HG03520 (cell line): Measurements from ENCODE around the gene PDE10A.

Experiments used
- ATAC-seq: cut with Tn5 transposase; IDR thresholded peaks from one replicate; pipeline ENCODE4 v1.9.1; 2021; ENCODE audit warnings: mild to moderate bottlenecking, moderate library complexity; ENCODE audit not compliant: unreplicated experiment

Gene PDE10A

DNA sequence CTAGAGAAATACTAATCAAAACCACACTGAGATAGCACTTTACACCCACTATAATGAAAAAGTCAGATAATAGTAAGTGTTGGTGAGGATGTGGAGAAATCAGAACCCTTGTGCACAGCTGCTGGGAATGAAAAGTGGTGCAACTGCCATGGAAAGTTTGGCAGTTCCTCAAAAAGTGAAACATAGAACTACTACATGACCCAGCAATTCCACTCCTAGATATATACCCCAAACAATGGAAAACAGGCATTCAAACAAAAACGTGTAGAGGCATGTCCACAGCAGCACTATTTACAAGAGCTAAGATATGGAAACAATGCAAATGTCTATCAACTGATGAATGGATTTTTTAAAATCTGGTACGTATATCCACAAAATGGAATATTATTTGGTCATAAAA lies 236.1 kb downstream of the PDE10A start:
- ATAC-seq: no peak

DNA sequence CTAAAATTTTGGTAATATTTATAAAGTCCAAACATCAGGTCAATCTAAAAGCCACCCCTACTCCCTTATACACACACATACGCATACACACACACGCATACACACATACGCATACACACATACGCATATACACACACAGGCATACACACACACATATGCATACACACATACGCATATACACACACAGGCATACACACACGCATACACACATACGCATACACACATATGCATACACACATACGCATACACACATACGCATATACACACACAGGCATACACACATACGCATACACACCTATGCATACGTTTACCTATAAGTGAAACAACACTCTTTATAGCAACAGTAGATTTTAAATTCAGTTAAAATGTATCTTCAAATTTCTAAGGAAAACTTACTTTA lies 240.8 kb downstream of the PDE10A start:
- ATAC-seq: no peak

DNA sequence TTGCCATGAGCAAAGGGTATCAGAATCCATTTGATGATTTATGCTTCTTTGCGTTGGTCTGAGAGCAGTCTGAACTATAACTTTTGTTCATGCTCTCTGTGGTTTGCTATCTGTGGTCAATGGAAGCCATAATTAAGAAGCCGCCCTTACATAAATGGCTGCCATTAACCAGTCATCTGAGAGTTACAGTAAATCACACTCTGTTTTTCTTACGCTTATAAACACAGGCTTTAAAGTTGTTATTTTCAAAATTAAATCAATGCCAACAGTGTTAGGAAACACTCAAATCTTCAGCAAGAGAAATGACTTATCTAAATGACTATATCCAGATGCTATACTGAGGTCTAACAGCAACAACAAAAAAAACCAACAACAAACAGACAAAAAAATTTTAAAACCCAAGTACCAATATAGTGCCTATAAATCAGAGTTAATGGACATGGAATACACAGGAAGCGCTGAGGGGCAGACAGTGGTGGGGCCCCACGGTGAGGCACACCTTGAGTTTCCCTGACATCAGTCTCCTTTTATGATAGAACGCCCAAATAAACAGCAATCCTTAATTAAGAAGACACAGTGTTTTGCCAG lies 245.7 kb downstream of the PDE10A start:
- ATAC-seq: no peak

DNA sequence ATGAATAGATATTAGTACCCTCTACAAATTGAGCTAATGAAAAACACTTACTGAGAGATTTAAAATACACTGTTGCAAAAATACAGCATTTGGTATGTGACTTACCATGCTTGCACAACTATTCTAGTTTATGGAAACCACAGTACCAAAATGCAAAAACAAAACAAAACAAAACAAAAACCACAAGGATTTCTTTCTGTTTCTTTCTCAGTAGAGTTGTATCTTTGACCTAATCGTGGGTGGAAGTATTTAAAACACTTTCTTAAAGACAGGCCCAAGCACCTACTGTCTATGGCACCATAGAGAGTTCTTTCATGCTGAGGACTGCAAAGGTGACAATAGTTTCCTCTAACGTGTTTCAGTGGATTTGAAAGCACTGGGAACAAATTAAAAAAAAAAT lies 258.3 kb downstream of the PDE10A start:
- no peak for ATAC-seq

DNA sequence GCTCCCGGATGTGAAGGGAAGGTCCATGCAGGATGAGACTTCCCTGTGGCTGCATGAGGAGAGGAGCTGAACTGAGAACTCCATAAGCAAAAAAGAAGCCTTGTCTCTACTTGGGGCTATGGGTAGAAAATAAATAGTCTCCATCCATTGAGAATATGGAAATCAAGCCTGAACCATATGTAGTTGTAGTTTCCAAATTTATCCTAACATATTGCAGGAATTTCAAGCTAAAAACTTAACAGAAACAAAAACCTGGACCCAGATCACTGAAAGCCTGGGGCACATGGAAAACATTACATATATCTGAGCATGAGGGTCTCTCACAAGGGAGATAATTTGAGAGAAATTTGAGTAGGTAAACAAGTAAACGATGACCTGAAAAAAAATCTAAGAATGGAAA lies 258.7 kb downstream of the PDE10A start:
- ATAC-seq: no peak

DNA sequence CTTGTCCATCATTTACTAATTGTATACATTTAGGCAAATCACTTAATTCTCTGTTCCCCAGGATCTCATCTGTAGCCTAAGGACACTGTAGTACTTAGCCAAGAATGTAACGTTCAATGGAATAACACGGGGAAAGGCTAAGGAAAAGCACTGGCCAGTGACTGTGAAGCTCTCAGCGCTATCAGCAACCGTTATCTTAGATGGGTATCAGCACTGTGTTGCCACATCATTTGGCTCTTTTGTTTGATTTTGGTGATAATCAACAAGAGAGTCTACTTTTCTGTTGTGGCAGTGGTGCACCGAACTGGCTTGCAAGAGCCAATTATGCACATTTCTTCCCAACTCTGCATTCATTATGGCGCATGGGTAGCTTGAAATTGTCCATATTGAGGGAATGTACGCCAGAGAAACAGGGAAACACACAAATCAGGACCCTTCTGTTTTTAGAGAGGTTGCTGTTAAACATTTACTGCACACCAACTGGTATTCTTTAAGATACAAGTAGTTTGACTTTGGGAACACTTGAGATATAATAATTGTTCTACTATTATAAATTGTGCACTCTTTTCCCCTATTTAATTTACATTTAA lies 259.9 kb downstream of the PDE10A start:
- no peak for ATAC-seq

DNA sequence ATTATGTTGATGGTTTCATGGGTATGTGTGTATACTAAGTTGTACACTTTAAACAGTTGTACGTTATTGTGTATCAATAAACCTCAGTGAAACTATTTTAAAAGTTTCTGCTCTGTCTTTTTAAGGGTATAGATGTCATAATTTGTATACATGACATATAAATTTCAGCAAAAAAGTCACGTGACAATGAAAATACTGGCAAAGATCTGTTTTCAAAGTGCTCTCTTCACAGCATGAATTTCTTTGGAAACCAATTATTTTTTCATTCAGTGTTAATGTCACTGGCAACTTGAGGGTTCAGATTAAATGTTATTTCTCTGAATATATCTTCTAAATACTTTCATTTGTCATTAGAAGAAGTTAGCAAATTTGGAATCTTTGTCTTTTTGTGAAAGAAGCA lies 261.9 kb downstream of the PDE10A start:
- ATAC-seq: no peak

DNA sequence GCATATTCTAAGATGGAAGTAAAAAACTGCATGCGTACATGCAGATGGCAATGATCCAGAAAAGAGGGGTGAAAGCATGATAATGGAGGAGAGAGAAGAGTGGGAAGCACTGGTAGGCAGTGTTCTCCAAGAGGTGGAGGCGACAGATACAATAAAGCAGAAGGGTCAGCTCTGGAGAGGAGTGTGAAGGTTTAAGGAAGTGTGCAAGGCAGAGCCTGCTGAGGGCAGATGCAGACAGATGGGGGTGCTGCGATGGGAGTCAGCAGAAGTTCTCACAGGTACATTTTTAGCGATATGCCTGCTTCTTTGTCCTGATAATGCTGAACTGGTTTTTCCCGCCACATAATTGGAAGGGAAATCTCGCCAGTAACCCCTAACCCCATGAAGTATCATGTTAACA lies 272.6 kb downstream of the PDE10A start:
- ATAC-seq: no peak

DNA sequence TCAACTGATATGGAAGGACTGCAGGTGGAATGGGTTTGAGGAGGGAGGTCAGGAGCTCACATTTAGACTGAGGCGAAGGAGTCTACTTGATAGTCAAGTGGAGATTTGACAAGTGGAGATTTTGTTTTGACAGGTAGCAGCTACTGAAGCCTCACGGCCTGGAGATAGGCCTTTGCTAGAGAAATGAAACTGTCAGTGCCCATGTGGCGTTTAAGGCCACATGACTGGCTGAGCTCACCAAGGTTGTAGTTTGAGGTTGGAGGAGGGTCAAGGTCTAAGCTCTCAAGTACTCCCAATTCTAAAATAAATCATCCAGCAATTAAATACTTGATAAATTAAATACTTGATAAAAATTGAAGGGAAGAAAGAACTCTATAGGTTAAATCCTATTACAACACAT lies 273.5 kb downstream of the PDE10A start:
- ATAC-seq: no peak

DNA sequence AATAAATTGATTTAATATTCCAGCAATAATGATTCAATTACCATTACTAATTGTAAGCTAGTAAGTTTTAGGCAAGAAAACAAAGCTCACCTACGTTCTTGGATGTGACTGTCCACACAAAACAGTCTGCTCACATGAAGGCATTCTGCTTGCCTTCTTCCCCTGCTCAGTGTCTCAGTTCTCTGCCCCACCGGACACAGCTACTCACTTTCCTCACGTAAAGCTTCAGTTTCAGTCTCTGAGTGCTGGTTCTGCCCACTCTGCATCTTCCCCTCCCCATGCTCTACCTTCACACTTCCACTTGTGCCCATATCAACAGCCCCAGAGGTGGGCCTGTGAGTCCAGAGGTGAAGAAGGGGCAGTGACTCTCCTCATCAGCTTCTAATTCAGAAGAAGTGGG lies 279.7 kb downstream of the PDE10A start:
- ATAC-seq: no peak

DNA sequence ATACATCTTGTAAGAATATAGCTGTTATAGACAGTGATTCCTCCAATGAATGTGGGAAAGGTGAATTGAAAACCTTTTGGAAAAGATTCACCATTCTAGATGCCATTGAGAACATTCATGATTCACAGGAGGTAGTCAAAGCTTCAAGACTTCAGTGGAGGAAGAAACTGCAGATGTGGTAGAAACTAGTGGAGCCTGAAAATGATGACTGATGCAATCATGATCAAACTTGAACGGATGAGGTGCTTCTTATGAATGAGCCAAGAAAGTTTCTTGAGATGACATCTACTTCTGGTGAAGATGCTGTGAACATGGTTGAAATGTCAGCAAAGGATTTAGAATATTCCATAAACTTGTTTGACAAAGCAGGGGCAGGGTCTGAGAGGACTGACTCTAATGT lies 286.9 kb downstream of the PDE10A start:
- no peak for ATAC-seq

DNA sequence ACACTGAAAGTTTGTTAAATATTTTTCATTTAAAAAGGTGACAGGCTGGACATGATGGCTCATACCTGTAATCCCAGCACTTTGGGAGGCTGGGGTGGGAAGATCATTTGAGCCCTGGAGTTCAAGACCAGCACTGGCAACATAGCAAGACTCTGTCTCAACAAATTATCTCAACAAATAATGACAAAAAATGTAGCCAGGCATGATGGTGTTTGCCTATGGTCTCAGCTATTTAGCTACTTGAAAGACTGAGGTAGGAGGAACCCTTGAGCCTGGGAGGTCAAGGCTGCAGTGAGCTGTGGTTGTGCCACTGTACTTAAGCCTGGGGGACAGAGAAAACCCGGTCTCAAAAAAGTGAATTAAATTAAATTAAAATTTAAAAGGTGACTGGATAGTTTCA lies 297.7 kb downstream of the PDE10A start:
- ATAC-seq: no peak

DNA sequence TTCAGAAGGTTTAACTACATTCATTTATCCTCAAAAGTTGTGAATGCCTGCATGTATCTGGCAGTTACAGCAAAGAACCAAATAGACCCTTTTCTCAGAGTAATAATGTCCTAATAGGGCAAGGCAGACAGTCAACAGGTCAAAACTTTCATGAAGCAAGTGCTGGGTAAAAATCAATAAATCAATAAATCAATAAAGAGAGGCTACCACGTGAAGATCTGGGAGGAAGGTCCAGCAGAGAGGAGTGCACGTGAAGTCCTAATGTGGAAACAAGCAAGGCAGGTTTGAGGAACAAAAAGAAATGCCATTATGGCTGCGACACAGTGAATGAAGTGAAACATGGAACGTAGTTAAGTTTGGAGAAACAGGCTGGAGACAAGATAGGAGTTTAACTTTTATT lies 317.3 kb downstream of the PDE10A start:
- ATAC-seq: no peak

DNA sequence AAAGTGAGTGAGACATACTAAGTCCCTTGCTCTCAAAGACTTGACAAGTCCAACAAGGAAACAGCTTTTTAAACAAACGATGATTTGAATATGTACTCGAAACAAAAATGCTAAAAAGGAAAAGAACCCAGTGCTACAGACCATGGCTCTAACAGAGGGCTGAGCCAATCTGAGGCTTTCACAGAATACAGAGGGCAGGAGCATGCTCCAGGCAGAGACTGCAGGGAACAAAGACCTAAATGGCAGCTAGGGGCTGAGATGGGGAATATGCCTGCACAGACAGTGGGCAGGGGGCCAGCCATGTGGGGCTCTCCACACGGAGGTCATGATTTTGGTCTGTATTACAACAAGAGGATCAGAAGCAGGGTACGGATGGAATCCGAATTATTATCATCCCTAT lies 322.5 kb downstream of the PDE10A start:
- ATAC-seq: no peak

DNA sequence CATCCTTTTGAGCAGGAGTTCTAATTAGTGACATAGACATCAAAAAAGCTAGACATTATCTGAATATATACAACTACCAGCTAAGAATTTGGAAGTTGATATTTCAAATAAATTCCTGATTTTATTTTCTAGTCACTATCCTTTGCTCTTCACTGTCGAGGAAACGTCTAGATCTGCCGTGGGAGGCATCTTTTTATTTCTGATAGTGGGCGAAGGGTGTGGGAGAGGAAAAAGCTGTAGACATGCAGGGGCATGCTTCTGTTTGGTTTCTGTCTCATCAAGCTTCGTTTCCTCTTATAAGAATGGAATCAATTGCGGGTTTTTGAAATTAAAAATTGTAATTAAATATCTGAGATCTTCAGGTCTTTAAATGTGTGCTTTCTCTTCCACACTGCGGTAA lies 337.4 kb downstream of the PDE10A start:
- no peak for ATAC-seq

DNA sequence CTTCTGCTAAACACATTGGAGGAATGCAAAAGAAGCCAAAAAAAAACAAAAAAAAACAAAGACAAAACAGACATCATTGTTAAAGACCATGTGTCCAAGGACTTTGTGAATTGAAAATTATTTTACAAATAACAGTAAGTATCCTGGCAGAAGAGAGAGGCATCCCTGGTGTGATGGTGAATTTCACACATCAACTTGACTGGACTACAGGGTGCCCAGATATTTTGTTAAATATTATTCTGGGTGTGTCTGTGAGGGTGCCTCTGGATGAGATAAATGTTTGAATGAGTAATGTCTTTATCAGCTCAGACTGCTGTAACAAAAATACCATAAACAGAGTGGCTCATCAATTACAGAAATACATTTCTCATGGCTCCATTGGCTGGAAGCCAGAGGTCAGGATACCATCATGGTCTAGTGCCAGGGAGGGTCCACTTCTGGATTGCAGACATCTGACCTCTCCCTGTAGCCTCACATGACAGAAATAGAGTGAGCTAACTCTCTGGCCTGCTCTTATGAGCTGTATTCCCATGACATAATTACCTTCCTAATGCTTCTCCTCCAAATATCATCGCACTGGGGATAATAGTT lies 341.4 kb downstream of the PDE10A start:
- ATAC-seq: no peak

DNA sequence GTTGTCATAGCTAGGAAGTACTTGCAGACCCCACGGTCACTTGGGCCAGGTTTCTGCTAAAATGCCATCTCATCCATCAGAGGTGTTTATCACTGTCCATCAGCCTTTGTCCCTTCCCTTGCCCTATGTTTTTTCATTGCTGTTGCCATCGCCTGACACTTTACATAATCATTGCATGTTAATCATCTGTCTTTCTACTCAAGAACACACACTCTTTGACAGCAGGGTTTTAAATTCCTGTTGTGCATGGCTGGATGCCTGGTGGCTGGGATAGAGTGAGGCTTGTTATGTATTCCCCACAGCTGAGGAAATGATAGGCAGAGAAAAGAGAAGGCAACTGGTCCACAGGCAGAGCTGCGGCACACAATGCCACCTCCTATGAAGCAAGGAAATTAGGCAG lies 341.9 kb downstream of the PDE10A start:
- ATAC-seq: no peak

DNA sequence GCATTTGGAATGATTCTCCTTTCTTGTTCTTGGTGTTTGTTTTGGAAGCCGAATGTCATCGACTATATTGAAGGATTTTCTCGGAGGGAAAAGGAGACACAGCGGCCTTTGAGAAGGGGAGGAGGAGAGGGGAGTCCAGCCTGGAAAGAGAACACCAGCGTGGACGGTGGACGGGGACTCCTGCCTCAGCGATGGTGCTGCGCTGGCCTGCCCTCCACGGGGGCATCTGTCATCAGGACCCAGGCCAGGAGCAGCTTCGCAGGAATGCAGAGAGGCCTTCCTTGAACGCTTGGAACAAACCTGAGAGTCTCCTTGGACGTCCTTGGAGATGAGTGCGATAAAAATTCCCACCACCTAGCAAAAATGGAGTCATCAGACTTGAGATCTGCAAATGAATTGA lies 345.3 kb downstream of the PDE10A start:
- ATAC-seq: no peak

DNA sequence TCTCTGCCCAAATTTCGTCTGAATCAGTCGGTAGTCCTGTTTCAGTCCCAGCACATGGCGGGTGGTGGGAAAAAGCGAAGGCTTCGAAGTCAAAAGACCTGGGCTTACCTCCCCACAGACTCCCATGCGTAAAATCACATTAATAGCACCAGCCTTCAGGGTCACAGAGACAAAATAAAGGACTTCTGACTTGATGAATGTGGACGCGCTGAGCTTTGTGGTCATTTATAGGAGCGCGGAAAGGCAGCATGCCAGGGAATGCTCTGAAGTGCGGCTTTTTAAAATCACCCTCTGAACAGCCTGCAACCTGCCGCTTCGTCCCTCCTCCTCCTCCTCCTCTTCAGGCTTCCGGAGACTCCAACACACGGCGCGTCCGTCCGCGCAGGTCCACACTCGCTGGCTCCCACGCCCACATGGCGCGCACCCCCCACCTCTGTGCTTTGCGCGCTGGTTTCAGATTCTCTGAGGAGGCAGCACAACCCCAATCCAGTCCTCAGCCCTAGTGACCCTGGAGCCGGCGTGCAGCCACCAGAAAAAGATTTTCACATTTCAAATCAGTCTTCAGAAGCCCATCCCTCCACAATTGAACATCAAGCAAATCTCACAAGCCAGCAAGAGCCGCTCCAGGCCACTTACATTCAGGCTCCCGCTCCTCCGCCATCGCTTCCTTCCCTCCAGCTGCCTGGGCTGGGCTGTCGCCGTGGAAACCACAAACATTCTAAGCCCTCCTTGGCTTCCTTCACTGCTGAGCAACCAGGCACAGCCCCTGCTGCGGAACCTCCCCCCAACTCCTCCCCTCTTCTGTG lies 353.9 kb downstream of the PDE10A start, which contains the start of gene C6orf118:
C6orf118 (minus strand) TSS at position 680 of the 806 bp plus-strand sequence; CDS start at position 661, 19 bp downstream.
- ATAC-seq: no peak

DNA sequence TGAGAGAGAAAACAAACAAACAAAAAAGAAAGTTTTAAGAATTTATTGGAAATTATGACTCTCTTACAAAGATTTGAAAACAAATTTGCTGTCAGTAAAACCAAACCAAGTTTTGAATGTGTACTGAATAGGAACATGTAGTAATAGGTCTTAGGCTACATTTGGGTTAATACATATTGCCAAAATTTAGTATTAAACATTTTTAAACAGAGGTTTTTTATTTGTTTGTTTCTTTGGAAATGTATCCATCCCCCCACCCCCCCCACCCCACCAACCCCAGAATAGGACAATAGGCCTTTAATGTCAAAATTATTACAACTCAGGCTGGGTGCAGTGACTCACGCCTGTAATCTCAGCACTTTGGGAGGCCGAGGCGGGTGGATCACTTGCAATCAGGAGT lies 356.1 kb downstream of the PDE10A start:
- no peak for ATAC-seq

DNA sequence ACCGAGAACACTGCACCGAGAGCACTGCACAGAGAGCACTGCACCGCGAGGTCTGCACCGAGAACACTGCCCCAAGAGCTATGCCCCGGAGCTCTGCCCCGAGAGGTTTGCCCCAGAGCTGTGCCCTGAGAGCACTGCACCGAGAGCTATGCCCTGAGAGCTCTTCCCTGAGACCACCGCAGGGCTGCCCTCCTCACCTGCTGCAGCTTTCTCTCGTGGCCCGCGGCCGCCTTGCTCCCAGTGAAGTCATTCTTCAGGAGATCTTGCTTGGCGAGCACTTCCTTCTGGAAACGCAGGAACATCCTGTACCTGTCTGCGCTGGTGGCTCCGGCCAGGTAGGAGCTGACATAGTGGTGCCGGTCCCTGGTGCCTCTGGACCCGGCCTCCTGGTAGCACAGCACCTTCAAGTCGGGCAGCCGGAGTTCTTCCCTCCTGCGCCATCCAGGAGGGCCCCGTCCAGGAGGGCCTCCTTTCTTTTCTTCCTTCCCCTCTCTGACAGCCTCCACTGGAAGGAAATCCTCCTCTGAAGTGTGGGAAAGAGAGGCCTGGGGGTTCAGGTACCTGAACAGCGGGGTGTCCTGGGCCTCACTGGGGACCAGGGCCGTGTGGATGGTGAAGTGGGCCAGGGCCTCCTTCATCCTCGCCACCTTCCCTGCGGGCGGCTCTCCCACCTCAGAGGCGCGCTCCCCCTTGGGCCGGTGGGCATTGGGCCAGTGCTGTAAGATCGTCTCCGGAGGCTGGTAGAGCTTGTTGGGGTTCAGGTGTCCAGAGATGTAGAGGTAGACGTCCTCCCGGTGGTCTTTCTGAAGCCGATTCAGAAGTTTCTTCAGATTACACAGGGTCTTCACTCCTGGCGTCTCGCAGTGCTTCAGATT lies 361.4 kb downstream of the PDE10A start:
- ATAC-seq: no peak
